Peyer's patch (tissue), 4 donors: Measurements from ENCODE around the gene TMEM120A.

ENCODE experiments used
- CTCF ChIP-seq, 6 experiments: fragments of 450-650 bp in 4 of 6; fragments of 200-600 bp in 2 of 6; sonication (generic) in 1 of 6; IDR thresholded peaks; one replicate each; pipeline ENCODE4 v1.5.1; 2017 to 2019; ENCODE audit warnings: antibody characterized with exemption in 6 of 6, mild to moderate bottlenecking in 3 of 6, moderate library complexity in 1 of 6
- POLR2A ChIP-seq, 2 donors: fragments of 450-650 bp; IDR thresholded peaks; one replicate each; pipeline ENCODE4 v1.5.1; 2017; ENCODE audit warnings: antibody characterized with exemption in 2 of 2, mild to moderate bottlenecking in 2 of 2, moderate library complexity in 2 of 2

GRCh38 chr7:75961218-75961617 is 33.2 kb downstream of the TMEM120A start:
- TF ChIP-seq CTCF (IDR thresholded peaks at IDR 0.05), result no peak
- no peak for TF ChIP-seq POLR2A (IDR thresholded peaks at IDR 0.05)
